ENCODE results near the gene SLC5A5.

GRCh38 chr19:17909003-17909732 is 37.4 kb downstream of the SLC5A5 start:
- TF ChIP-seq CTCF (IDR thresholded peaks at IDR 0.05), result no peak
- TF ChIP-seq POLR2A (IDR thresholded peaks at IDR 0.05), result no peak
